ENCODE measurements around the gene RAB11B.

- TF ChIP-seq EZH2 (IDR thresholded peaks at IDR 0.05; ENCODE audit: insufficient read depth, poor library complexity, severe bottlenecking) (no peak), EZH2phosphoT487 (IDR thresholded peaks at IDR 0.05; ENCODE audit: insufficient read depth, low read depth) (no peak)
Measured at GRCh38 chr19:8416796-8417195, 26.6 kb downstream of the RAB11B start.

Data from GM23248 (cell line).